GM12892 (cell line): ENCODE results near the gene TUBA1B.

Experiments
- DNase-seq: peaks from one replicate; pipeline ENCODE4 v3.0.0; 2011; ENCODE audit not compliant: insufficient read length
- FAIRE-seq: peaks from 2 replicates; lab custom pipeline; 2011; peaks lifted over from hg19 to GRCh38; lab: Jason Lieb, UNC
- POLR2A ChIP-seq: IDR thresholded peaks from 2 replicates; pipeline ENCODE4 v1.6.1; 2011; ENCODE audit warnings: low read depth, low read length, control low read depth
- POLR2AphosphoS5 ChIP-seq: IDR thresholded peaks from 2 replicates; pipeline ENCODE4 v1.6.1; 2011; ENCODE audit warnings: low read depth, low read length, control low read depth
- TAF1 ChIP-seq: IDR thresholded peaks from 2 replicates; pipeline ENCODE4 v1.6.1; 2011; ENCODE audit warnings: low read depth, mild to moderate bottlenecking, control low read depth, low read length, borderline replicate concordance

TUBA1B gene

GRCh38 chr12:49111206-49111605 is 20.0 kb downstream of the TUBA1B start:
- TF ChIP-seq POLR2AphosphoS5 (no peak), TAF1 (no peak), POLR2A (no peak)
- FAIRE-seq (no peak), DNase-seq (no peak)

GRCh38 chr12:49110464-49111155 is 20.6 kb downstream of the TUBA1B start, which contains the start of gene LMBR1L:
Gene LMBR1L (minus strand): TSS chr12:49110847. CDS start chr12:49110555, 292 bp downstream.
- DNase-seq (peak; percentile 96), FAIRE-seq (peak; percentile 90)
- TF ChIP-seq TAF1, result peak; percentile 51
- peak; percentile 66; the same call in 1 of the 2 replicates for TF ChIP-seq POLR2AphosphoS5
- TF ChIP-seq POLR2A, result peak; percentile 74; the same call in 1 of the 2 replicates

- DNase-seq (no peak), FAIRE-seq (no peak)
- TF ChIP-seq POLR2A, result no peak
- no peak for TF ChIP-seq TAF1
- TF ChIP-seq POLR2AphosphoS5, result no peak
Measured at GRCh38 chr12:49109641-49110463, 21.3 kb downstream of the TUBA1B start.

GRCh38 chr12:49108958-49109404 is 22.2 kb downstream of the TUBA1B start:
- DNase-seq (no peak), FAIRE-seq (no peak)
- TF ChIP-seq POLR2A (no peak), TAF1 (no peak), POLR2AphosphoS5 (no peak)

- DNase-seq, result no peak
- TF ChIP-seq TAF1, result no peak
- TF ChIP-seq POLR2AphosphoS5, result no peak
- no peak for TF ChIP-seq POLR2A
- FAIRE-seq, result no peak
Measured at GRCh38 chr12:49105504-49106084, 25.6 kb downstream of the TUBA1B start.

- DNase-seq, result no peak
- FAIRE-seq, result no peak
- TF ChIP-seq POLR2AphosphoS5, result no peak
- no peak for TF ChIP-seq POLR2A
- no peak for TF ChIP-seq TAF1
Measured at GRCh38 chr12:49104822-49105221, 26.4 kb downstream of the TUBA1B start.

- DNase-seq, result no peak
- TF ChIP-seq POLR2AphosphoS5 (no peak), POLR2A (no peak), TAF1 (no peak)
- FAIRE-seq, result no peak
Measured at GRCh38 chr12:49100380-49100779, 30.8 kb downstream of the TUBA1B start.

- FAIRE-seq (no peak), DNase-seq (no peak)
- no peak for TF ChIP-seq TAF1
- TF ChIP-seq POLR2AphosphoS5, result no peak
- TF ChIP-seq POLR2A, result no peak
Measured at GRCh38 chr12:49098703-49099102, 32.5 kb downstream of the TUBA1B start.

- no peak for TF ChIP-seq POLR2AphosphoS5
- no peak for TF ChIP-seq TAF1
- no peak for TF ChIP-seq POLR2A
- FAIRE-seq, result peak; percentile 86
- no peak for DNase-seq
Measured at GRCh38 chr12:49098035-49098451, 33.2 kb downstream of the TUBA1B start.

- FAIRE-seq (no peak), DNase-seq (no peak)
- TF ChIP-seq TAF1, result no peak
- no peak for TF ChIP-seq POLR2AphosphoS5
- no peak for TF ChIP-seq POLR2A
Measured at GRCh38 chr12:49097381-49097780, 33.8 kb downstream of the TUBA1B start.

GRCh38 chr12:49094975-49095365 is 36.2 kb downstream of the TUBA1B start:
- no peak for TF ChIP-seq POLR2A
- TF ChIP-seq POLR2AphosphoS5, result no peak
- TF ChIP-seq TAF1, result no peak
- no peak for DNase-seq
- FAIRE-seq, result no peak
